GM12878 (cell line): Measurements from ENCODE around the gene HSD11B1. TPM values are rescaled to one million over a fixed set of nuclear protein-coding genes. Genes with fewer than 3 reads are reported as not detected.

Experiments used
- CBX3 ChIP-seq: fragments of 200-600 bp; sonication (generic); IDR thresholded peaks from 2 replicates; pipeline ENCODE4 v1.6.1; 2016; ENCODE audit warnings: low read depth, borderline replicate concordance
- CHD1 ChIP-seq: IDR thresholded peaks from 2 replicates; pipeline ENCODE4 v1.6.1; 2012; ENCODE audit warnings: low read depth, low read length, improper control_type of control experiment
- CUX1 ChIP-seq: IDR thresholded peaks from 2 replicates; pipeline ENCODE4 v1.6.1; 2012; ENCODE audit warnings: improper control_type of control experiment, low read depth, low read length; ENCODE audit not compliant: insufficient replicate concordance
- HDAC6 ChIP-seq: fragments of 200-600 bp; sonication (generic); IDR thresholded peaks from one replicate; pipeline ENCODE4 v1.8.0; 2017; ENCODE audit warnings: antibody characterized with exemption; ENCODE audit not compliant: unreplicated experiment
- KLF5 ChIP-seq: fragments of 450-650 bp; IDR thresholded peaks from 2 replicates; pipeline ENCODE4 v1.6.1; 2014; ENCODE audit warnings: mild to moderate bottlenecking; ENCODE audit not compliant: partially characterized antibody
- NKRF ChIP-seq: fragments of 450-650 bp; conservative IDR thresholded peaks from 2 replicates; pipeline ENCODE4 v1.6.1; 2017; ENCODE audit warnings: mild to moderate bottlenecking, moderate library complexity
- PAX8 ChIP-seq: fragments of 450-650 bp; IDR thresholded peaks from 2 replicates; pipeline ENCODE4 v1.6.1; 2017; ENCODE audit warnings: mild to moderate bottlenecking, moderate library complexity
- POU2F2 ChIP-seq: IDR thresholded peaks from 3 replicates; pipeline ENCODE4 v1.6.1; 2011; ENCODE audit warnings: low read depth, mild to moderate bottlenecking, low read length, borderline replicate concordance
- RELA ChIP-seq: fragments of 450-650 bp; IDR thresholded peaks from 2 replicates; pipeline ENCODE4 v1.8.0; 2014; ENCODE audit warnings: borderline replicate concordance; ENCODE audit not compliant: partially characterized antibody
- RELB ChIP-seq: fragments of 450-650 bp; IDR thresholded peaks from 2 replicates; pipeline ENCODE4 v1.6.1; 2017; ENCODE audit warnings: low read depth, mild to moderate bottlenecking, moderate library complexity
- SRF ChIP-seq, 2 experiments: IDR thresholded peaks; 2 replicates each; pipeline ENCODE4 v1.6.1; 2011; ENCODE audit warnings: low read depth in 2 of 2, low read length in 2 of 2, mild to moderate bottlenecking in 1 of 2, moderate library complexity in 1 of 2
- TAF1 ChIP-seq: IDR thresholded peaks from 2 replicates; pipeline ENCODE4 v1.6.1; 2011; ENCODE audit warnings: mild to moderate bottlenecking, low read depth, low read length, borderline replicate concordance
- ZBTB40 ChIP-seq: fragments of 450-650 bp; IDR thresholded peaks from 2 replicates; pipeline ENCODE4 v1.6.1; 2016; ENCODE audit warnings: mild to moderate bottlenecking, moderate library complexity, borderline replicate concordance
- ZNF217 ChIP-seq: fragments of 450-650 bp; IDR thresholded peaks from 2 replicates; pipeline ENCODE4 v1.6.1; 2017; ENCODE audit warnings: antibody characterized with exemption, mild to moderate bottlenecking
- polyA plus RNA-seq, 11 experiments: library from polyadenylated mRNA; depleted of rRNA in 4 of 11; unstranded in 6 of 11; stranded (reverse) in 5 of 11; fragments of >200 nt; fragmentation: Nextera tagmentation in 4 of 11; fragmentation: Illumina TruSeq in 1 of 11; extraction: Ambion mirVana in 4 of 11; extraction: Trizol in 1 of 11; gene quantifications; 1 replicate in 1 of 11; 2 replicates in 10 of 11; pipeline versions ENCODE4 v1.2.1 to v1.2.3, GENCODE V29; 2011 to 2016; ENCODE audit warnings: inconsistent platforms in 2 of 11, missing spikeins in 2 of 11, low read depth in 1 of 11
- total RNA-seq, 4 experiments: library from RNA; depleted of rRNA in 3 of 4; stranded (reverse); fragments of >200 nt in 3 of 4; fragmentation: Illumina TruSeq in 1 of 4; extraction: Trizol in 1 of 4; gene quantifications; 2 replicates each; pipeline versions ENCODE4 v1.2.1 to v1.2.3, GENCODE V29; 2013 to 2021
- TF ChIP-seq, protein P1 (sequence below): fragments of 450-650 bp; IDR thresholded peaks from 2 replicates; pipeline ENCODE4 v1.6.1; 2017; ENCODE audit warnings: borderline replicate concordance

The HSD11B1 gene
- total and polyA plus RNA-seq, 10 of the 15 experiments (the other 5 are each of a cell fraction or from before 2014, with no cell fraction given): 0.04 to 0.27 (median 0.15) TPM; not detected in 7

GRCh38 chr1:209751627-209752231 lies 47.1 kb downstream of the HSD11B1 start (continued):
- TF ChIP-seq HDAC6 (no peak), PAX8 (no peak), CBX3 (no peak), KLF5 (no peak), RELB (peak; percentile 75), CUX1 (peak; percentile 17), CHD1 (no peak), POU2F2 (peak; percentile 73; the same call in 2 of the 3 replicates), ZBTB40 (no peak), NKRF (no peak), ZNF217 (peak; percentile 87), RELA (no peak), SRF (IDR thresholded peaks at IDR 0.05; ENCODE audit: low read depth in 2 of 2, low read length in 2 of 2) (no peak), TAF1 (no peak)
- TF ChIP-seq, protein P1, sequence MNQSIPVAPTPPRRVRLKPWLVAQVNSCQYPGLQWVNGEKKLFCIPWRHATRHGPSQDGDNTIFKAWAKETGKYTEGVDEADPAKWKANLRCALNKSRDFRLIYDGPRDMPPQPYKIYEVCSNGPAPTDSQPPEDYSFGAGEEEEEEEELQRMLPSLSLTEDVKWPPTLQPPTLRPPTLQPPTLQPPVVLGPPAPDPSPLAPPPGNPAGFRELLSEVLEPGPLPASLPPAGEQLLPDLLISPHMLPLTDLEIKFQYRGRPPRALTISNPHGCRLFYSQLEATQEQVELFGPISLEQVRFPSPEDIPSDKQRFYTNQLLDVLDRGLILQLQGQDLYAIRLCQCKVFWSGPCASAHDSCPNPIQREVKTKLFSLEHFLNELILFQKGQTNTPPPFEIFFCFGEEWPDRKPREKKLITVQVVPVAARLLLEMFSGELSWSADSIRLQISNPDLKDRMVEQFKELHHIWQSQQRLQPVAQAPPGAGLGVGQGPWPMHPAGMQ: no peak
